Measurements from ENCODE around the gene PCNX2. TPM values are rescaled to one million over a fixed set of nuclear protein-coding genes. Genes with fewer than 3 reads are reported as not detected.

The PCNX2 gene
- total and polyA plus RNA-seq, 2 donors (not counting 3 experiments of a cell fraction or from before 2014, with no cell fraction given): 6.6 to 11.0 TPM

- CTCF ChIA-PET: no interaction called here
- Histone ChIP-seq H3K4me1 (ENCODE audit: control insufficient read depth, extremely low read depth, insufficient read depth, low read length) (no peaks in the 10 kb centered on the region), H2AFZ (ENCODE audit: low read depth, low read length) (no peak overlapping the region), H3K4me3 (replicated peaks in 1 of 3; ENCODE audit: insufficient read depth in 1 of 3, low read depth in 1 of 3, low read length in 3 of 3) (no peak overlapping the region), H3K79me2 (ENCODE audit: control insufficient read depth, insufficient read depth, low read length) (no peaks in the 10 kb centered on the region), H3K9me3 (replicated peaks; ENCODE audit: control insufficient read depth, insufficient read depth, low read length) (no peaks in the 10 kb centered on the region), H3K9ac (replicated peaks; ENCODE audit: extremely low read depth, insufficient read depth, low read length) (no peak overlapping the region), H3K27ac (ENCODE audit: insufficient read depth, low read depth, low read length) (no peak overlapping the region), H3K27me3 (ENCODE audit: control insufficient read depth in 2 of 2, insufficient read depth in 2 of 2, low read length in 2 of 2) (no peaks in the 10 kb centered on the region), H3K9me1 (replicated peaks; ENCODE audit: control insufficient read depth, extremely low read depth, insufficient read depth, low read length) (no peaks in the 10 kb centered on the region), H3K4me2 (ENCODE audit: insufficient read depth, low read length) (no peak overlapping the region), H3K36me3 (ENCODE audit: control insufficient read depth in 2 of 2, extremely low read depth in 1 of 2, insufficient read depth in 2 of 2, low read length in 2 of 2) (no peaks in the 10 kb centered on the region), H4K20me1 (replicated peaks; ENCODE audit: control insufficient read depth, extremely low read depth, insufficient read depth, low read length) (no peaks in the 10 kb centered on the region)
- dilution Hi-C loops (cut with MboI; ENCODE audit: extremely low pct_ligation_motif_present, low sequenced_read_pairs) (no loop called here), intact Hi-C loops (cut with micrococcal nuclease) (loop anchor here (10.0 kb wide), 1 partner anchor 363 kb away; no protein-coding TSS in a partner anchor)
- FAIRE-seq (no peak), DNase-seq (ENCODE audit: low read depth, low spot score) (no peak)
- no TSS peak for BruUV-seq (replicated peaks)
- POLR2A ChIA-PET: no interaction called here
- TF ChIP-seq MAX (IDR thresholded peaks at IDR 0.05; ENCODE audit: insufficient read depth, insufficient read length) (no peak), JUN (IDR thresholded peaks at IDR 0.05; ENCODE audit: borderline replicate concordance, insufficient read depth, insufficient read length, low read depth) (no peak), FOS (IDR thresholded peaks at IDR 0.05; ENCODE audit: borderline replicate concordance, insufficient read depth, low read length) (no peak)
These were observed 47.5 kb downstream of the PCNX2 start for GRCh38 chr1:233248014-233248413.

GRCh38 chr1:233246965-233247364 is 48.6 kb downstream of the PCNX2 start:
- no TSS peak for BruUV-seq (replicated peaks)
- Histone ChIP-seq H3K27me3 (ENCODE audit: control insufficient read depth in 2 of 2, insufficient read depth in 2 of 2, low read length in 2 of 2) (no peaks in the 10 kb centered on the region), H3K4me2 (ENCODE audit: insufficient read depth, low read length) (no peak overlapping the region), H3K9ac (replicated peaks; ENCODE audit: extremely low read depth, insufficient read depth, low read length) (no peak overlapping the region), H3K9me1 (replicated peaks; ENCODE audit: control insufficient read depth, extremely low read depth, insufficient read depth, low read length) (no peaks in the 10 kb centered on the region), H3K79me2 (ENCODE audit: control insufficient read depth, insufficient read depth, low read length) (no peaks in the 10 kb centered on the region), H4K20me1 (replicated peaks; ENCODE audit: control insufficient read depth, extremely low read depth, insufficient read depth, low read length) (no peaks in the 10 kb centered on the region), H2AFZ (ENCODE audit: low read depth, low read length) (no peak overlapping the region), H3K4me1 (ENCODE audit: control insufficient read depth, extremely low read depth, insufficient read depth, low read length) (no peaks in the 10 kb centered on the region), H3K4me3 (replicated peaks in 1 of 3; ENCODE audit: insufficient read depth in 1 of 3, low read depth in 1 of 3, low read length in 3 of 3) (no peak overlapping the region), H3K36me3 (ENCODE audit: control insufficient read depth in 2 of 2, extremely low read depth in 1 of 2, insufficient read depth in 2 of 2, low read length in 2 of 2) (no peaks in the 10 kb centered on the region), H3K9me3 (replicated peaks; ENCODE audit: control insufficient read depth, insufficient read depth, low read length) (no peaks in the 10 kb centered on the region), H3K27ac (ENCODE audit: insufficient read depth, low read depth, low read length) (no peak overlapping the region)
- FAIRE-seq (no peak), DNase-seq (ENCODE audit: low read depth, low spot score) (no peak)
- POLR2A ChIA-PET: no interaction called here
- TF ChIP-seq EZH2 (IDR thresholded peaks at IDR 0.05; ENCODE audit: borderline replicate concordance, low read depth, low read length, severe bottlenecking) (no peak), POLR2A (IDR thresholded peaks at IDR 0.05; ENCODE audit: low read depth, low read length) (no peak), CTCF (IDR thresholded peaks at IDR 0.05; ENCODE audit: extremely low read depth in 1 of 2, insufficient read depth in 1 of 2, low read depth in 1 of 2, low read length in 2 of 2) (no peak), GATA2 (IDR thresholded peaks at IDR 0.05; ENCODE audit: insufficient read depth, insufficient read length, low read depth, low read length) (no peak), MAX (IDR thresholded peaks at IDR 0.05; ENCODE audit: insufficient read depth, insufficient read length) (no peak), MYC (IDR thresholded peaks at IDR 0.05; ENCODE audit: low read depth, low read length) (no peak), FOS (IDR thresholded peaks at IDR 0.05; ENCODE audit: borderline replicate concordance, insufficient read depth, low read length) (no peak), POLR2AphosphoS5 (IDR thresholded peaks at IDR 0.05; ENCODE audit: insufficient read depth, low read depth, low read length) (no peak), JUN (IDR thresholded peaks at IDR 0.05; ENCODE audit: borderline replicate concordance, insufficient read depth, insufficient read length, low read depth) (no peak)
- intact Hi-C loops (cut with micrococcal nuclease): loop anchor here (1.0 to 10.0 kb wide), 2 partner anchors 8 to 362 kb away; no protein-coding TSS in a partner anchor
- CTCF ChIA-PET: no interaction called here
- dilution Hi-C loops (cut with MboI; ENCODE audit: extremely low pct_ligation_motif_present, low sequenced_read_pairs): no loop called here
